Nucleus accumbens (tissue), 56 donors: ENCODE data around the gene DEFB123.
"Not testable (repeated sequence)": the region's sequence is repeated elsewhere in the genome, so short reads cannot be mapped to it uniquely, and the experiment has no call there.

Source experiments
- DNase-seq, 56 donors: peaks; one replicate each; lab custom pipeline; 2025; lab: John Stamatoyannopoulos, UW

DEFB123 gene

GRCh38 chr20:31440012-31440659 is at the start of gene DEFB123:
TSS of gene DEFB123 (plus strand) at chr20:31440632. CDS start at chr20:31440699, 67 bp downstream.
- no peak for DNase-seq

- no peak for DNase-seq
Observed at GRCh38 chr20:31392836-31393235, 47.6 kb upstream of the DEFB123 start.

GRCh38 chr20:31394900-31395299 is 45.5 kb upstream of the DEFB123 start:
- no peak for DNase-seq

GRCh38 chr20:31403886-31404285 is 36.5 kb upstream of the DEFB123 start:
- DNase-seq: no peak

GRCh38 chr20:31406115-31406514 is 34.3 kb upstream of the DEFB123 start, which contains the start of gene DEFB121:
TSS of gene DEFB121 (minus strand) at chr20:31406215. CDS start at chr20:31406152, 63 bp downstream.
- no peak for DNase-seq

GRCh38 chr20:31410011-31410410 is 30.4 kb upstream of the DEFB123 start:
- no peak for DNase-seq

- no peak for DNase-seq
Observed at GRCh38 chr20:31414381-31414780, 26.1 kb upstream of the DEFB123 start.

- no peak for DNase-seq
Observed at GRCh38 chr20:31415653-31416052, 24.8 kb upstream of the DEFB123 start.

- no peak for DNase-seq
Observed at GRCh38 chr20:31418307-31418706, 22.1 kb upstream of the DEFB123 start.

- no peak for DNase-seq
Observed at GRCh38 chr20:31425797-31426196, 14.6 kb upstream of the DEFB123 start.

- DNase-seq: not testable (repeated sequence)
Observed at GRCh38 chr20:31426891-31427551, 13.4 kb upstream of the DEFB123 start.

GRCh38 chr20:31427576-31427975 is 12.9 kb upstream of the DEFB123 start:
- DNase-seq: not testable (repeated sequence)

GRCh38 chr20:31430568-31431115 is 9.8 kb upstream of the DEFB123 start:
- DNase-seq: no peak

- DNase-seq: no peak
Observed at GRCh38 chr20:31446084-31446819, 5.8 kb downstream of the DEFB123 start.

- no peak for DNase-seq
Observed at GRCh38 chr20:31449511-31450414, 9.3 kb downstream of the DEFB123 start.

- no peak for DNase-seq
Observed at GRCh38 chr20:31452575-31452974, 12.1 kb downstream of the DEFB123 start.

- no peak for DNase-seq
Observed at GRCh38 chr20:31454361-31454760, 13.9 kb downstream of the DEFB123 start.

- not testable (repeated sequence) for DNase-seq
Observed at GRCh38 chr20:31470946-31471345, 30.5 kb downstream of the DEFB123 start.

GRCh38 chr20:31472395-31473330 is 32.2 kb downstream of the DEFB123 start:
- no peak for DNase-seq
